AG10803 (cell line): ENCODE data around the gene SCT.
A peak's percentile ranks its signal among the peaks of the same experiment; 100 is the strongest.

Experiments used
- DNase-seq: peaks from one replicate; pipeline ENCODE4 v3.0.0; 2010; ENCODE audit warnings: low read depth
- H3K4me3 ChIP-seq: 2 replicates; pipeline ENCODE4 v1.5.1; 2011; ENCODE audit warnings: mild to moderate bottlenecking, low read length, control low read depth
- TF ChIP-seq, protein P1 (sequence below): conservative IDR thresholded peaks from 2 replicates; pipeline ENCODE4 v1.5.1; 2011; ENCODE audit warnings: mild to moderate bottlenecking, low read length, control low read depth, inconsistent platforms

The SCT gene

DNA sequence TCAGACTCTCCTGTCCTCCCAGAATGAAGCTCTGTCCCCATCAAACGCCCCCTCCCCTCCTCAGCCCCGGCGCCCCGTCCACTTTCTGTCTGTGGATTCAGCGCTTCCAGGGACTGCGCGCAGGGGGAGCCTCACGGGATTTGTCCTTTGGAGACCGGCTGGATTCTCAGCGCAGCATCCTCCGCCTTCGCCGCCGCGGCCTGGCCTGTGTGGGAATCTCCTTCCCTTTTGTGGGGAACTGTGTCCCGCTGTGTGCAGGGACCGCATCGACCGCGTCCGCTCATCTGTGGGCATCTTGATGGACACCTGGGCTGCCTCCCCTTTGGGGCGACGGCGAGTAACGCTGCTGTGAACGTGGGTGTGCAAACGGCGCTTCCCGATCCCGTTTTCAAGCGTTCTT lies 1.1 kb upstream of the SCT start:
- H3K4me3 ChIP-seq = no peak overlapping the region
- DNase-seq = no peak
- TF ChIP-seq, protein P1, sequence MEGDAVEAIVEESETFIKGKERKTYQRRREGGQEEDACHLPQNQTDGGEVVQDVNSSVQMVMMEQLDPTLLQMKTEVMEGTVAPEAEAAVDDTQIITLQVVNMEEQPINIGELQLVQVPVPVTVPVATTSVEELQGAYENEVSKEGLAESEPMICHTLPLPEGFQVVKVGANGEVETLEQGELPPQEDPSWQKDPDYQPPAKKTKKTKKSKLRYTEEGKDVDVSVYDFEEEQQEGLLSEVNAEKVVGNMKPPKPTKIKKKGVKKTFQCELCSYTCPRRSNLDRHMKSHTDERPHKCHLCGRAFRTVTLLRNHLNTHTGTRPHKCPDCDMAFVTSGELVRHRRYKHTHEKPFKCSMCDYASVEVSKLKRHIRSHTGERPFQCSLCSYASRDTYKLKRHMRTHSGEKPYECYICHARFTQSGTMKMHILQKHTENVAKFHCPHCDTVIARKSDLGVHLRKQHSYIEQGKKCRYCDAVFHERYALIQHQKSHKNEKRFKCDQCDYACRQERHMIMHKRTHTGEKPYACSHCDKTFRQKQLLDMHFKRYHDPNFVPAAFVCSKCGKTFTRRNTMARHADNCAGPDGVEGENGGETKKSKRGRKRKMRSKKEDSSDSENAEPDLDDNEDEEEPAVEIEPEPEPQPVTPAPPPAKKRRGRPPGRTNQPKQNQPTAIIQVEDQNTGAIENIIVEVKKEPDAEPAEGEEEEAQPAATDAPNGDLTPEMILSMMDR = no peak

DNA sequence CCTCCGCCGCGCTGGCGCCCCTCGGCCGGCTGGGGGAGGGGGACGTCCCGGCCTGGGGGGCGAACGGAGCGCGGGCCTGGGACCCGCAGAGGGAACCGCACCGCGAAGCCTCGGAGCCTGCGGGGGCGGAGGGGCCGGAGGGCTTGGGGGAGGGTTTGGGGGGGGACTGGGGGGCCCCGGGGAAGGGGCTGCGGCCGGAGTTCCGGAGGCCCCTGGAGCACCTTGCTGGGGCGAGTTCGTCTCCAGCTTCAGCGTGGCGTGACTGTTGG lies 261 bp upstream of the SCT start:
- no peak for DNase-seq
- H3K4me3 ChIP-seq = no peak overlapping the region
- TF ChIP-seq, protein P1 = no peak

DNA sequence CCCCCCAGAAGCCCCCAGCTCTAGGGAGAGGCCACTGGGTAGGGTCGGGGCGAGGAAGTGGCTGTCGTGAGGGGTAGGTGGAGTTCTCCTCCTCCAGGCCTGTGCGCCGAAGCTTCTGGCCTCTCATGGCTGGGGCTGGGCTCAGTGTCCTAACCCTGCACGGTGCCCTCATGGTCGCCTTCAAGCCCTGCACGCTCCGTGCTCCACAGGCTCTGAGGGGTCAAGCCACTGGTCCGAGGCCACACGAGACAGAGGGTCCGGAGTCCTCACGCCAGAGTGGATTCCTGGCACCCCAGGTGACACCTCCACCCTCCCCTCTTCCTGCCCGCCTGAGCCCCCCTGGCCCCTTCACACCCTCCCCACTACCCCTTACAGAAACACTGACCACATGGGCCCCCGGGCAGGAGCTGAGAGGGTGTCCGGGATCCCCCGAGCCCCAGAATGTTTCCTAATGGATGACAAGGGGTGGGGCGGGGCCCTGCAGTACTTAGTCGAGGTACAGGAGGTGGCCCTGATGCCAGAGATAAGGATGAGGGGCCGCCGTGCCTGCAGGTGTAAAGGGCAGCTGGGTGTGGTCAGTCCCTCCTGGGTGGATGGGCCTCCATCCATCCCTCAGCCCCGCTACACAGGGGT lies 1.2 kb downstream of the SCT start:
- DNase-seq = no peak

DNA sequence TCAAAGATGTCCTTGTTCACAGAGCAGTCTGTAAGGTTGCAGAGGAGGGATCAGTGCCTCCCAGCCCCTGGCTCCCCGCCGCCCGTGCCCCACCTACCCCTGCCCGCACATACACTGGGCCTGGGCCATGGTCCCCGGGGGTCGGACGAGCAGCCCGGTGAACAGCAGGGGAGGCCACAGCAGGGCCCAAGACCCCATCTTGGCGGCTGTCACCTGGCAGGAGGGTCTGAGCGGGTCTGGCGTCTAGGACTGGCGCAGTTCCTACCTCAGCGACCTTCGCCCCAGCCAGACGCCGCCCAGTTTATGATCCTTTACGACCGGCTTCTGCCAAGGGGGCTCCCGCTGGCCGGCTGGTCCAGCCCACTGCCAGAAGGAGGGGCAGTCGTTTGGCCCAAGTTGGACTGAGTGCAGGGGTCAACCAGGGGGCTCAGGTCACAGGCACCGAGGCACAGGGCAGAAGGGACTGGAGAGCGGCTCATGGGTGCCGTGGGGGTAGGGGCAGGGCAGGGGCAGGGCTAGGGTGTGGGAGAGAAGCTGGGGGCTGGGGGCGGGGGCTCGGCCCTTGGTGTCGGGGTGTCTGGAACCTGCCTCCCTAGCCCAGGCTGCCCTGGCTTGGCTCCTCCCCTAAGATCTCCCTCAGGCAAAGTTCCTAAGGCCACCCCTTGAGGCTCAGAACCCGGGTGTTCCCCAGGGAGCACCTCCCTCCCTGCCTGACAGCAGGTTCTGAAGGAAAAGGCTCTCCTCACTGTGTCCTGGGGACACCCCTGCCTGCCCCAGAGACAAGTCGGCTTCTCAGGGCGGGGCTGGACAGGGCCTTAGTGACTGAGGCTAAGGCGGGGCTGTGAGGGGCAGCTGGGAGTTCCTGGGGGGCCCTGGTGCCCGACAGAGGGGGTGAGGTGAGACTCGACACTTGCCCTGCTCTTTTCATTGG lies 2.0 kb downstream of the SCT start, which contains the start of gene CDHR5:
Gene CDHR5 (minus strand): TSS at position 251 of the 931 bp plus-strand sequence. CDS start 53 bp downstream, at position 198.
- TF ChIP-seq, protein P1 = no peak
- H3K4me3 ChIP-seq = no peak within 1 kb of the TSS
- no peak for DNase-seq

More for the DNA sequence above, 1.2 kb downstream of the SCT start:
- TF ChIP-seq, protein P1 = no peak
- H3K4me3 ChIP-seq = no peak overlapping the region

DNA sequence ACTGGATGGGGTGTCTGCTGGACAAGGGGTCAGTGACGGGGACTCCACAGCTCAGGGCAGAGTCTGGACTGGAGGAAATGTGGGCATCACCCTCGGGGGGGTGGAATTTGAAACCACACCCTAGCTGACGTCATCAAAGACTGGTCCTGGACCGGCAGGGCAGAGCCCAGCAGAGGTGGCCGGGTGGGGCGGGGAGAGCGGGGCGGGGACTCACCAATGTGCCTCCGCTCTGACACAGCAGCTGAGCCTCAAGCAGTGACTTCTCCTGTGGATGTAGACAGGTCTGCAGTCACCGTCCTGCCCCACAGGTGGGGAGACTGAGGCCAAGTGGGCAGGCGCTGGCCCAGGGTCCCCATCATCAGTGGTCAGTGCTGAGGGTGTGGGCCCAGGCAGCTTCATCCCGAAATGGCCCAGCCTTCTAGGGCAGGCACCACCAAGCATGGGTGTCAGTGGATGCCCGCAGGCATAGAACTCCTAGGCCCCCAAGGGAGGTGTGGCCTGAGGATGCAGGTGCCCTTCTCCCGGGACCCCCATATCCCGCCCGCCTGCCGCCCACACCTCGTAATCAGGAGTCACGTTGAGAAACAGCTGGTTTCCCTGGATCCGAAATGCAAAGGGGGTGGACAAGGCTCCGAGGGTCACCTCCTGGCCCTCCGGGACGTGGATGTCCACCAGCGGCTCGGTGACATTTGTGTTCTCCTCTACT lies 2.8 kb downstream of the SCT start:
- peak; percentile 18 for DNase-seq
- TF ChIP-seq, protein P1 = no peak
- H3K4me3 ChIP-seq = no peak overlapping the region

DNA sequence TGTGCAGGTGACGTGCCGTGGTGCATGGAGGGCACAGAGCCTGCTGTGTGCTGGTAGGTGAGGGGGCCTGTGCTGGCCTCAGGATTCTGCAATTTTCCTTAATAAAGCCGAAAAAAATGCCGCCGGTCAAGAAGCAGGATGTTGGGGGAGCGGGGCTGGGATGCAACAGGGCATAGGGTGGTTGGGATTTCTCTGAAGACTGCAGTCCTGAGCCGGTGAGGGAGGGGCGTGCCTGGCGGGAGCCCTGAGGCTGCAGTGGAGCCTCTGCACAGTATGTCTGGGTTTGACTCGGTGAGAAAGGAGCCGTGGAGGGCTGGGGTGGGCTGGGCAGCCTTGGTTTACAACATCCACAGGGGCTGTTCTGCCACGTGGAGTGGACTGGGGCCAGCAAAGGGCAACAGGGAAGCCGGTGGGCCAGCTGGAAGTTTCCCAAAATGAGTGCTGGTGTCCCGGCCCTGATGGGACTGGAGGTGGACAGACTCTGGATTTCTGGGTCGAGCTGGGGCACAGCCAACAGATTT lies 3.6 kb downstream of the SCT start:
- TF ChIP-seq, protein P1 = no peak
- H3K4me3 ChIP-seq = no peak overlapping the region
- no peak for DNase-seq
